ENCODE results near the gene GMPR. TPM values are rescaled to one million over a fixed set of nuclear protein-coding genes. Genes with fewer than 3 reads are reported as not detected.
"Not testable (repeated sequence)": the region's sequence is repeated elsewhere in the genome, so short reads cannot be mapped to it uniquely, and the experiment has no call there.

The GMPR gene
- polyA plus RNA-seq, 1 donor (not counting 4 experiments of a cell fraction or from before 2014, with no cell fraction given) = 0.50 TPM

GRCh38 chr6:16265351-16266341 is 27.3 kb downstream of the GMPR start:
- H3K9me1 ChIP-seq (ENCODE audit: control insufficient read depth, extremely low read depth, insufficient read depth, low read length) = no peaks in the 10 kb centered on the region
- TF ChIP-seq EZH2 (IDR thresholded peaks at IDR 0.05; ENCODE audit: low read length) = no peak
- no peak for TF ChIP-seq CTCF (optimal IDR thresholded peaks at IDR 0.05 in 1 of 3, IDR thresholded peaks at IDR 0.05 in 1 of 3, conservative IDR thresholded peaks at IDR 0.05 in 1 of 3; ENCODE audit: extremely low read depth in 1 of 3, insufficient read depth in 2 of 3, low read length in 3 of 3)

GRCh38 chr6:16267428-16268263 is 29.3 kb downstream of the GMPR start:
- DNase-seq (ENCODE audit: low read depth, low spot score) (no peak), FAIRE-seq (no peak)
- no peaks in the 10 kb centered on the region for H3K4me1 ChIP-seq (ENCODE audit: control insufficient read depth, extremely low read depth, insufficient read depth, low read length)
- no peak overlapping the region for H2AFZ ChIP-seq (ENCODE audit: control insufficient read depth, low read length)
- H3K9me3 ChIP-seq (ENCODE audit: control insufficient read depth, low read depth, low read length) = no peaks in the 10 kb centered on the region
- H3K4me3 ChIP-seq (ENCODE audit: control insufficient read depth in 2 of 3, extremely low read depth in 1 of 3, insufficient read depth in 2 of 3, low read depth in 1 of 3, low read length in 3 of 3) = no peak overlapping the region
- no peaks in the 10 kb centered on the region for H3K36me3 ChIP-seq (ENCODE audit: control insufficient read depth in 2 of 2, extremely low read depth in 1 of 2, insufficient read depth in 2 of 2, low read length in 2 of 2)
- no peaks in the 10 kb centered on the region for H4K20me1 ChIP-seq (ENCODE audit: control insufficient read depth, extremely low read depth, insufficient read depth, low read length)
- dilution Hi-C loops (cut with MboI; ENCODE audit: extremely low pct_ligation_motif_present, low sequenced_read_pairs) = no loop called here
- no peak overlapping the region for H3K4me2 ChIP-seq (ENCODE audit: control insufficient read depth, extremely low read depth, insufficient read depth, low read depth, low read length)
- no peak overlapping the region for H3K9ac ChIP-seq (ENCODE audit: control insufficient read depth, extremely low read depth, insufficient read depth, low read length)
- no peak for TF ChIP-seq CTCF (optimal IDR thresholded peaks at IDR 0.05 in 1 of 3, IDR thresholded peaks at IDR 0.05 in 1 of 3, conservative IDR thresholded peaks at IDR 0.05 in 1 of 3; ENCODE audit: extremely low read depth in 1 of 3, insufficient read depth in 2 of 3, low read length in 3 of 3)
- no peak for TF ChIP-seq EZH2 (IDR thresholded peaks at IDR 0.05; ENCODE audit: low read length)
- no peak overlapping the region for H3K27ac ChIP-seq (ENCODE audit: control insufficient read depth, insufficient read depth, low read length)
- no peaks in the 10 kb centered on the region for H3K9me1 ChIP-seq (ENCODE audit: control insufficient read depth, extremely low read depth, insufficient read depth, low read length)
- H3K79me2 ChIP-seq (ENCODE audit: control insufficient read depth, insufficient read depth, low read length) = no peaks in the 10 kb centered on the region
- H3K27me3 ChIP-seq (ENCODE audit: control insufficient read depth, extremely low read depth, insufficient read depth, low read length) = no peaks in the 10 kb centered on the region

More at GRCh38 chr6:16265351-16266341, 27.3 kb downstream of the GMPR start:
- Histone ChIP-seq H3K27ac (ENCODE audit: control insufficient read depth, insufficient read depth, low read length) (no peak overlapping the region), H3K4me2 (ENCODE audit: control insufficient read depth, extremely low read depth, insufficient read depth, low read depth, low read length) (no peak overlapping the region), H3K4me3 (ENCODE audit: control insufficient read depth in 2 of 3, extremely low read depth in 1 of 3, insufficient read depth in 2 of 3, low read depth in 1 of 3, low read length in 3 of 3) (no peak overlapping the region), H3K79me2 (ENCODE audit: control insufficient read depth, insufficient read depth, low read length) (no peaks in the 10 kb centered on the region), H3K4me1 (ENCODE audit: control insufficient read depth, extremely low read depth, insufficient read depth, low read length) (no peaks in the 10 kb centered on the region), H3K9me3 (ENCODE audit: control insufficient read depth, low read depth, low read length) (no peaks in the 10 kb centered on the region), H2AFZ (ENCODE audit: control insufficient read depth, low read length) (no peak overlapping the region), H4K20me1 (ENCODE audit: control insufficient read depth, extremely low read depth, insufficient read depth, low read length) (no peaks in the 10 kb centered on the region), H3K36me3 (ENCODE audit: control insufficient read depth in 2 of 2, extremely low read depth in 1 of 2, insufficient read depth in 2 of 2, low read length in 2 of 2) (no peaks in the 10 kb centered on the region), H3K27me3 (ENCODE audit: control insufficient read depth, extremely low read depth, insufficient read depth, low read length) (no peaks in the 10 kb centered on the region), H3K9ac (ENCODE audit: control insufficient read depth, extremely low read depth, insufficient read depth, low read length) (no peak overlapping the region)
- DNase-seq (ENCODE audit: low read depth, low spot score) (no peak), FAIRE-seq (no peak)
- dilution Hi-C loops (cut with MboI; ENCODE audit: extremely low pct_ligation_motif_present, low sequenced_read_pairs) = no loop called here

GRCh38 chr6:16269442-16270070 is 31.2 kb downstream of the GMPR start:
- dilution Hi-C loops (cut with MboI; ENCODE audit: extremely low pct_ligation_motif_present, low sequenced_read_pairs); H3K27ac ChIP-seq (ENCODE audit: control insufficient read depth, insufficient read depth, low read length): not testable (repeated sequence)

More at GRCh38 chr6:16269442-16270070, 31.2 kb downstream of the GMPR start:
- not testable (repeated sequence) for DNase-seq (ENCODE audit: low read depth, low spot score); FAIRE-seq; H3K79me2 ChIP-seq (ENCODE audit: control insufficient read depth, insufficient read depth, low read length); H4K20me1 ChIP-seq (ENCODE audit: control insufficient read depth, extremely low read depth, insufficient read depth, low read length); H3K4me2 ChIP-seq (ENCODE audit: control insufficient read depth, extremely low read depth, insufficient read depth, low read depth, low read length); H3K4me3 ChIP-seq (ENCODE audit: control insufficient read depth in 2 of 3, extremely low read depth in 1 of 3, insufficient read depth in 2 of 3, low read depth in 1 of 3, low read length in 3 of 3); H3K36me3 ChIP-seq (ENCODE audit: control insufficient read depth in 2 of 2, extremely low read depth in 1 of 2, insufficient read depth in 2 of 2, low read length in 2 of 2); H2AFZ ChIP-seq (ENCODE audit: control insufficient read depth, low read length); H3K9me1 ChIP-seq (ENCODE audit: control insufficient read depth, extremely low read depth, insufficient read depth, low read length); H3K9me3 ChIP-seq (ENCODE audit: control insufficient read depth, low read depth, low read length); H3K4me1 ChIP-seq (ENCODE audit: control insufficient read depth, extremely low read depth, insufficient read depth, low read length); H3K27me3 ChIP-seq (ENCODE audit: control insufficient read depth, extremely low read depth, insufficient read depth, low read length); H3K9ac ChIP-seq (ENCODE audit: control insufficient read depth, extremely low read depth, insufficient read depth, low read length)

Measured in keratinocyte (primary cell).